B cell (primary cell): ENCODE measurements around the gene BRSK2.

ENCODE experiments used
- CTCF ChIP-seq: fragments of 200-600 bp; IDR thresholded peaks from one replicate; pipeline ENCODE4 v1.8.0; 2022; ENCODE audit warnings: antibody characterized with exemption, mild to moderate bottlenecking
- EZH2 ChIP-seq: IDR thresholded peaks from 2 replicates; pipeline ENCODE4 v1.6.1; 2012; ENCODE audit warnings: borderline replicate concordance, low read depth, mild to moderate bottlenecking, moderate library complexity, low read length; ENCODE audit not compliant: insufficient read depth, poor library complexity, severe bottlenecking

DNA sequence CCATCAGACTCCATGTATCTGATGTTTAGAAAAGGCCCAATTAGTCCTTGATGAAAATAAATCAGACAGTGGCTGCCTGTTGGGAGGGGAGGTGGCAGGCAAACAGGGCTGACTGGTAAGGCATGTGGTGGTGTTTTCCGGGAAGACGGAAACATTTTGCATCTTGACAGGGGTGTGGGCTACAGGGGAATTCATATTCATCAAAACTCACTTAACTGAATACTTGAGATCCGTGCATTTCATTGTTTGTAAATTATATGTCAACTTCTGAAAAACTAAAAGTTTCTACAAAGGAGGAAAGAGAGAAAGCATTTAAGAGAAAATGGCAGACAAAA lies 107.0 kb downstream of the BRSK2 start:
- TF ChIP-seq CTCF: no peak
- no peak for TF ChIP-seq EZH2
